Effector CD4-positive, alpha-beta T cell (primary cell): ENCODE data around the gene LBX2.
"Not testable (repeated sequence)": the region's sequence is repeated elsewhere in the genome, so short reads cannot be mapped to it uniquely, and the experiment has no call there.

Experiments used
- DNase-seq: peaks from one replicate; pipeline ENCODE4 v3.0.0-alpha.2; 2020

The LBX2 gene

DNA sequence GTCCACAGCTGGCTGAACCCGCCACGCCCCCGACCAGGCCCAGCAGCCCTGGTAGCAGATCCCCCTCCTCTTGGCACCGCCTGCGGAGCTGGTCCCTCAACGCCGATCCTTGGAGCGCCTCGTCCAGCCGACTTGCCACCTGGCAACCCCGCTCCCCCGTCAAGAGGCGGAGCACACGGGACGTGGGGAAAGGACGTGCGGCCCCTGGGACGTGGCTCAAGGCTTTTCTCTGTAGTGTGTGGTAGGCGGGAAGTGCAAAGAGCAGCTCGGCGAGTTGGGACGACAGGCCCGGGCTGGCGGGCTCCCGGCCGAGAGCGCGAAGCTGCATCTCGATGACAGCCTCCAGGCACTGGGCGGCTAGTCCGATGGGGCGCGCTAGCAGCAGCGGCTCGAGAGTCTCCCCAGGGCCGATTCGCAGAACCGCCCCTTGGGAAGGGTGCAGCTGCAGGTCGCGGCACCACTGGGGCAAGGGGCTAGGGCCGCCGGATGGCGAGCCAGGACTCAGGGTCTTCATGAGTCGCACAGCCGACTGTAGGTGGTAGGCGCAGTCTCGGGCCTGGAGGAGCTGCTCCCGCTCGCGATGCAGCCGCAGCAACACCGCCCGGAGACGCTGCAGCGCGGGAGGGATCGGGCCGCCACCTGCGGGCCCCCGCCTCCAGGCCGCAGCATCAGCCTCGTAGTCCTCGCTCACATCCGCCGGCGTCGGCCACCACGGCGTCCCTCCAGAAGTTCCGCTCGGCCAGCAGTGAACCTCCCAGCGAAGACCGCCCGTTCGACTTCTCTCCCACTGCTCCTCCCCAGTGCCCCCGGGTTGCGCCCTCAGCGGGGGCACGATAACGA is 17.2 kb downstream of the LBX2 start:
- DNase-seq, result peak; percentile 45

DNA sequence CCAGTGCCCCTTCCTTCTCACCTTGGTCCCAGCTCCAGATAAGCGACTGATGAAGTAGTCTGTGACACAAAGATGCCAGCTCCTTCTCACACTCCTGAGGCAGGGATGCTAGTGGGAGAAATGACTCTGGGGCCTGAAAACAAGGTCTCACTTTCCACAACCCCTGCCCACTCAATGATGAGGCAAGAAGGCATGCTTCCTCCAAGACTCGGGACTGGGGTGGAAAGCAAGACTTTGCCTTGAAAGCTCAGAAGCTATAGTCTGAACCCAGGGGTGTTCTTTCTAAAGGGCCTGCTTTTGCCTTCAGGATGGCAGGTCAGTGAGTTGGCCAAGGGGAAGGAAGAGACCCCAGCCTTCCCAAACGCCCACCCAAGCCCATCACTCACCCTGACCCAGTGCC is 18.0 kb downstream of the LBX2 start:
- DNase-seq, result no peak

DNA sequence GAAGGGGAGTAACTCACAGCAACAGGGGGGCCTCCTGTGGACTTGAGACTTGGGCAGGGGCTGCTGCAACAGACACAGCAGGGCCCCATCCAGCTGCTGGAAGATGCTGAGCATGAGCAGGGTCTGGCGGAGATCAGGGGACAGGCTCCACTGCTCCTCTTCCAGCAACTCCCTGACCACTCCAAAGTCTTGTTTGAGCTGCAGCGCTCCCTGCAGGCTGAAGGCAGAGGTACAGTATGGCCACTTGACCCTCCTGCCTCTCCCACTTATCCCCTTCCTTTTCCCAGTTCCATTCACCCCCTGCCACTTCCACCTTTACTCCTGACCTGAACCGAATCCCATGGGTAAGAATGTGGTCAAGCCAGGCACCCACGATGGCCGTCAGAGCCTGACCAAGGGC is 24.5 kb downstream of the LBX2 start:
- no peak for DNase-seq

DNA sequence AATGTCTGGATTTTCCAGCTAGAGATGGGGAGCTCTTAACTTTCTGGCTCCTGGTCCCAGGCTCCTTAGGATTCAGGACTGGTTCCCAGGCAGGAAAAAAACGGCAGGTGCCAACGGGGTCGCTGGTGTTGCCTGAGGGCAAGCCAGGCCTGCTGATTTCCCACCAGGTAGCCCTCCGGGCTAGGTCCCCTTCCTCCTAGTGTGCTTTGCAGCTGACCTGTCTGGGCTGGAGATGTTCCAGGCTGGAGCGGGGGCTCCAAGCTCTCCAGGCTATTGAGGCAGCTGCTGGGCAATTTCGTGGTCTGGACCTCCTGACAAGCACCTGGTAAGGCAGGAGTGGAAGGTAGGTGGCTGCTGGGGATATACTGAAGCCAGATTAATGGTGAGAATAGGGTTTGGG is 24.9 kb downstream of the LBX2 start:
- DNase-seq, result no peak

DNA sequence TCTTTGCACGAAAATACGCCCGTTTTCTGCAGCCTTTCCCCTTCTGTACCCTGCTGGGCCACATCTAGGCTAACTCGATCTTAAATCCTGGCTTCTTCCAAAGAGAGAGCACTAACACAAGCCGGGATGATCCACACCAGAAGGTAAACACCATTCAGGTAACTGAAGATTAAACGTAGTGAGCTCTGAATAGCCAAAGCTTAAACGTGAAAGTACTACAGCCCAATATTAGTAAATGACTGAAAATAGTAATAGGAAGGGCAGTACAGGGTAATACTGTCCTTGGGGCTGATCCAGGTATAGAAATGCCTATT is 26.5 kb downstream of the LBX2 start:
- no peak for DNase-seq

DNA sequence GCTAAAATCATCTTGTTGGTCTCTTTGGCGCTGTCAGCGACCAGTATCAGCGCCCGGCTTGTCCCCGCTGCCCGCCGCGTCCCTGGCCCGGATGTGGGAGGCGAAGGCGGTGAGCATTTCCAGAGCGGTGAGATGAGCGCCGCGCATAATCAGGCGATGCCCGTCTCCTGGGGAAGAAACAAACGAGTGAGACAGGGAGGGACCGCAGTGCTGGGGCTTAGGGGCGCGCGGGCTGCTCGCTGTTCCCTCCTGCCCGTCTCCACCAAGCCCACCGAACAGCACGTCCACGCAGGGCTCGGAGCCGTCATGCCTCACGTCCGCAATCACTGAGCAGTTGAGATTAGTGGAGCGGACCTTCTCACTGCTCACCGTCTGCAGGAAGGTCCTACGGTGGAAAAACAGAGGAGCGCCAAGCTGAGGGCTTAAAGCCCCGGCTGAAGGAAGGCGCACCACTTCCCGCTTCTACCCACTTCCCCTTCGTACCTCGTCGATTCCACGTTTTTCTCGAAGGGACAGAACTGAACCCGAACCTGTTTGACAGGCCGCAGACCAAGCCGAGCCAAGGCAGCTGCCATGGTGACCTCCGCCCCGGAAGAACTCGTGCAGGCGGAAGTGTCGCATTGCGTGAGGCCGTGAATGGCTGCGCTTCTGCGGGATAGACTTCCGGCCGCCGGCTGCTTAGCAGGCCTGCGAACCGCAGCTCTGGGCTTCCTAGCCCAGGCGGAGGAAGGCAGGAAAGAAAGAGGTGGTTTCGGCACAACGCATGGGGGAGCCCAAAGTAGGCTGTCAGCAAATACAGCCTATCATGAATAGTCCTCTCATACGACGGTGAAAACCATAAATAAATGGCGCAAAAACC is 27.1 kb downstream of the LBX2 start, which contains the start of gene MRPL53:
MRPL53 (minus strand) TSS at position 595 of the 859 bp plus-strand sequence; CDS start at position 575, 20 bp downstream.
- DNase-seq, result peak; percentile 99

DNA sequence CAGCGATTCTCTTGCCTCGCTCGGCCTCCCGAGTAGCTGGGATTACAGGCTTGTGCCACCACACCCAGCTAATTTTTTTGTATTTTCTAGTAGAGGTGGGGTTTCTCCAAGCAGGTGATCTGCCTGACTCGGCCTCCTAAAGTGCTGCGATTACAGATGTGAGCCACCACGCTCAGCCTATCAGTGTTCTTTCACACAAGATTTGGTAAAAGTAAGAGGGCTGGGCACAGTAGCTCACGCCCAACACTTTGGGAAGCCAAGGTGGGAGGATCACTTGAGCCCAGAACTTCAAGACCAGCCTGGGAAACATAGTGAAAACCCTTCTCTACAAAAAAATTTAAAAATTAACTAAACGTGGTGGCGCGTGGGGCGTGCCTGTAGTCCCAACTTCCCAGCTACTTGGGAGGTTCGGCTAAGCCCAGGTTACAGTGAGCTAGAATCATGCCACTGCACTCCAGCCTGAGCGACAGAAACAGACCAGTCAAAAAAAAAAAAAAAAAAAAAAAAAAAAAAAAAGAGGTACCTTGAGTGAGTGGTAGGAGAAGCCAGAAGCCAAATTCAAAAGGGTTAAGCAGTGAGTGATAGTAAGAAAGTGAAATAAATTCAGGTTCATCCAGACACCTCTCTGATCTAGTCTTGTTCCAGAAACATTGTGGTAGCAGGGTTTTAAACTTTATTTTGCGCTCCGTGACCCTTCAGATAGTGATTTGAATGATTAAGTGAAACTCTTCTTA is 27.9 kb downstream of the LBX2 start:
- no peak for DNase-seq

DNA sequence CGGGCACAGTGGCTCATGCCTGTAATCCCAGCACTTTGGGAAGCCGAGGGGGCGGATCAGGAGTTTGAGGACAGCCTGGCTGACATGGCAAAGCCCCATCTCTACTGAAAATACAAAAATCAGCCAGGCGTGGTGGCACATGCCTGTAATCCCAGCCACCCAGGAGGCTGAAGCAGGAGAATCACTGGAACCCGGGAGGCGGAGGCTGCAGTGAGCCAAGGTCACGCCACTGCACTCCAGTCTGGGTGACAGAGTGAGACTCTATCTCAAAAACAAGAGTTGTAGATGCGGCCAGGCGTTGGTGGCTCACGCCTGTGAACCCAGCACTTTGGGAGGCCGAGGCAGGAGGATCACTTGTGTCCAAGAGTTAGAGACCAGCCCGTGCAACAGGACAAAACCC is 28.7 kb downstream of the LBX2 start:
- not testable (repeated sequence) for DNase-seq

DNA sequence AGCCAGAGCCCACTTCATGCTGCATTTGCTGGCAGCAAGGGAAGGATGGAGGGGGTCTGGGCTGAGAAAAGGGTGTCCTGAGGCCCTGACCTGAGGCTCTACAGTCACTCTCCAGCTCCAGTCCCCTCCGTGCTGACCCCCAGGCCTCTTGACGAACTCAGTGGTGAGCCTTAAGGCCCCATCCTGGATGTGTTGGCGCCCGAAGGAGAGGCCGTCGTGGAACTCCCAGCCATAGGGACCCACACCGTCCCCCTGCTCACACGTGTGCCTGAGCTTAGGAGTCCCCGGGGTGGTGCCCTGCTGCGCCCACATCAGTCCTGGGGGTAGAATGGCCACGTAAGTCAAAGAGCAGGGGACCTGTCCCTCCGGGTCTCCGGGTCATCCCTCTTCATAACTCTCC is 35.0 kb downstream of the LBX2 start:
- no peak for DNase-seq

DNA sequence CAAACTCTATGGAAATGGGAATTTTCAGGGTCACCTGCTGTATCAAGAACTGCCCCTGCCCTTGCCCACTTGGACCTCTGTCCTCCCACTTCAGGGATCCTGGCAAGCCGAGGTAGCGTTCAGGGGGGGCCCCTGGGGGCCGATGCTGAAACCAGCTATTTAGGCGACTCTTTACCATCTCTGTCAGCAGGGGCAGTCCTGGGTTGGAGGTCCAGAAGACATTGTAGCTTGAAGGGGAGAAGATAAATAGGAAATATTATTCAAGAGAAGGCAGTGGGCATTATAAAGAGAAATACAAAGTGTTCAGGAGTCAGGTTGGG is 36.7 kb downstream of the LBX2 start:
- DNase-seq, result no peak

DNA sequence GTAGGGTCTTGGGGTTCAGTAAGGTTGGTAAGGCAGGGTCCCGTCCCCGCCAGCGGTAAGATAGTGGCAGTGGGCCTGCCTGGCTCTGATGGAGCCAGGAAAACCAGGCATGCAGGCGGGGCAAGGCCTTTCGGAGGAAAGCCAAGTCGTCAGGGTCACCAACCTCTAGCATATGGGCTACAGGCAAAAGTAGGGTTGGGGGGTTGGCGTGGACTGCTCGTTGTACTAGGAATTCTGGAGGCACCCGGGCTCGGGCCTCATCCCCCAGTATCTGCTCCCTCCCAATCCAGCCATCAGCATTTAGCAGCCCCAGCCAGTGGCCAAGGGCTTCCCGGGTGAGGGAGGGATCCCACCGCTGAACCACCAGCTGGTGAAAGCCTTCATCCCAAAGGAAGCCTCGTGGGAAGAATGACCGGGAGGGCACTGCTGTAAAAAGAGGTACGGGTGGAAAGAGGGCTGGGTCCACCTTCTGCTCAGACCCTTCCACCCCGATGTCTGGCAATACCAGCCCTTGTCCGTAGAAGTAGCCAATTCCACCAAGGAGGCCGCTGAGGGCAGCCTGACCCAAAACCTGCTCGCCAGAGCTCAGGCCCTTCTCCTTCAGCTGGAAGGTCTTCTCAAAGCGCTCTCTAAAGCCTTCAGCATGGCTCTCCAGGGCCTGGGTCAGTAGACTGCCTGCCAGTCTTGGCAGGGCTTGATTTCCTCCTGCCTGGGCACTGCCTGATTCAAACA is 37.2 kb downstream of the LBX2 start:
- no peak for DNase-seq

DNA sequence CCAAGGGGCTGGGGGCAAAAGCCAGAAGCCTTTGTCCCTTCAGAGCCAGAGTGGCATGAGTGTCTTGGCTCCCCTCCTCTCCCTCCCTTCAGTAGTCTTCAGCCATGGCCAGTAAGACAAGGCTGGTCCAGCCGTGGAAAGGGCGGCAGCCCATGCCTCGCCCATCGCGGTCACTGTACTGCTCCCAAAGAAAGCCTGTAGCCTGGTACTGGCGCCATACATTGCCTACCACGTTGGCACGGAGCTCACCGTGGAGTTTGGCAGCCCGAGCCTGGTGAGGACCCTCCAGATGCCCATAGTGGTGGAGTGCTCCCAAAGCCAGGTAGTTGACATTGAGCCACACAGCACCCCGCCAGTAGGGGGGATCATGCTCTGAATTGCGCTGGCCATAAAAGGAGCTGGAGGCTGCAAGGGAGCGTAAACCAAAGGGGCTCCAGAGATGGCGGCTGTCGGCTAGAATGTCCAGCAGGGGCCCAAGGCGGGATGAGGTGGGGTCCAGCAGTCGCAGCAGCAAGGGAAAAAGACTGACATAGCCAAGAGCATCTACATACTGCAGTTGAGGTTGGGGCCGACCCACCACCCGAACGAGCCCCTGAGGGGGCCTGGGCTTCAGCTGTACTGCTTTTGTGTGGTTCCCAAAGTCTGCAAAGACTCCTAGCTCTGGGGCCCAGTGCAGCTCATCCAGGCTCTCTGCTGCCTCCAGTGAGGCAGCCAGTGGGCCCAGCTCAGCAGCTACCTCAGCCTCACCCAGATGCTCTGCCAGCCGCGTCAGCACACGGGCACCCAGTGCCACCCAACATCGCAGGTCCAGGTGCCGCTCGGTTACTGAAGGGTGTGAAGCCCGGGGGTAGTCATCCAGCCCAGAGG is 38.0 kb downstream of the LBX2 start:
- no peak for DNase-seq

DNA sequence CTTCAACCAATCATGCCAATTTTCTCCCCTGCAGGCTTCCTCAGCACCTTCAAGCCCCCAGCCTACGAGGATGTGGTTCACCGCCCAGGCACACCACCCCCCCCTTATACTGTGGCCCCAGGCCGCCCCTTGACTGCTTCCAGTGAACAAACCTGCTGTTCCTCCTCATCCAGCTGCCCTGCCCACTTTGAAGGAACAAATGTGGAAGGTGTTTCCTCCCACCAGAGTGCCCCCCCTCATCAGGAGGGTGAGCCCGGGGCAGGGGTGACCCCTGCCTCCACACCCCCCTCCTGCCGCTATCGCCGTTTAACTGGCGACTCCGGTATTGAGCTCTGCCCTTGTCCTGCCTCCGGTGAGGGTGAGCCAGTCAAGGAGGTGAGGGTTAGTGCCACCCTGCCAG is 39.2 kb downstream of the LBX2 start:
- DNase-seq, result not testable (repeated sequence)

DNA sequence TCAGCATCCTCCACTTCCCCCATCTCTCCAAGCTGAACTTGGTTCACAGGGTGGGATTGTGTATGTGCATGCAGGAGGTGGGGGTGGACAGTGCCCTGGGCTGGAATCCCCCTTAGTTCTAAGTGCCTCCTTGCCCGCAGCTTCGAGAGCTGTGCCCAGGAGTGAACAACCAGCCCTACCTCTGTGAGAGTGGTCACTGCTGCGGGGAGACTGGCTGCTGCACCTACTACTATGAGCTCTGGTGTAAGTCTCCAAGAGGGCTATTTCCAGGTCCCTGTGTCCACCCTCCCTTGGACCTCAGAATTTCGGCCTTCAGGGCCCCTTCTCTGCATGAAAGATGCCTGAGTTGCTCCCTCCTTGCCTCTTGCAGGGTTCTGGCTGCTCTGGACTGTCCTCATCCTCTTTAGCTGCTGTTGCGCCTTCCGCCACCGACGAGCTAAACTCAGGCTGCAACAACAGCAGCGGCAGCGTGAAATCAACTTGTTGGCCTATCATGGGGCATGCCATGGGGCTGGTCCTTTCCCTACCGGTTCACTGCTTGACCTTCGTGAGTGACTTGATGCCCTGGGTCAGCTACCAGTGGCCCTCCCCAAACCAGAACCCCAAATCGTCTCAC is 39.8 kb downstream of the LBX2 start:
- not testable (repeated sequence) for DNase-seq

DNA sequence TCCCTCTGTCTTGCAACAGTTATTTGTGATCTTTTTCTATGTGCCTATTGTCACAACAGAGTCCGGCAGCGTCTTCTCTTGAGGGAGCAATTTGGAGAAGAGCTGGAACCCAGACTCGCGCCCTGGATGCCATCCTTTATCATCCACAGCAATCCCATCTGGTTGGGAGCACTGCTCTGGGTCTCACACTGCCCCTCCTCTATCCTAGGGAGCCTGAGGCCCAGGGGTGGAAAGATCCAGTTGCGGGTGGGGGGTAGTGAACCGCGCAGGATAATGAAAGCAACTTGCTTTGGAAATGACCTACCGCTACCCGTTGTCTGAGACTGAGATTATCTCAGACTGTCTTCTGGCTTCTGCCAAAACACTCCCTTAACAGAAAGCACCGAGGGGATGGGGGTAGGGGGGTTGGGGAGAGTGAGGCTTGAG is 40.5 kb downstream of the LBX2 start:
- DNase-seq, result no peak

DNA sequence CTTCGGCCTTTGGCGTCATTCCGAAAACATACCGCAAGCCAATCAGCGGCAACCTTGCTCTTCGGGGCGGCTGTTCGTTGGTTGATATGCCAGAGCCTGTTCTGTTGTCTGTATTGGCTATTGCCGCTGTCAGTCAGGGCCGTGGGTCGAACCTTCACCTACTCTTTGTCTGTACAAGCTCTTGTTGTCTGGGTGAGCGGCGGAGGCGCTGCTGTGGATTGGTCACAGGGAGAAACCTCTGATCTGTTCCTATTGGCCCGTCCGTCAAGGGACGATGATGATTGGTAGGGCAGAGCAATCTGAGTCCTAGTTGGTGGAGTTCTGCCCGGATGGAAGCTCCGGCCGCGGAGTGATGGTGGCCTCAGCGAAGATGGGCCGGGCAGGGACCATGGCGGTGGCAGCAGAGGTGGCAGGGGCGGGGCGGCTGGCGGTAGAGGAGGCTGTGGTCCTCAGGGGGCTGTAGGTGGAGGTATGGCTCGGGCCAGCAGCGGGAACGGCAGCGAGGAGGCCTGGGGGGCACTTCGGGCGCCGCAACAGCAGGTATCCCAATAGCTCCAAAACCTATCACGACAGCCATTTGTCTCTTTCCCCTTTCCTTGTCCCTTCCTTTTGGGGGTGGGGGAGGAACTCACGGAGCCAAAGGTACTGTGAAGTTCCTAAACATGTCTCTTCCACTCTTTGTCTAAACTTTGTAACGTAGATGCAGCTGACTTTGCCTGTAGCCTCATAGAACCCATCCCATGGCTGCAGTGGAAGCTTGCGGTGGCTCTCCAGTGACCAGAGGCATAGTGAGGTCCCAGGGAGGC is 41.1 kb downstream of the LBX2 start, which contains the start of gene WBP1:
WBP1 (plus strand) TSS at position 307 of the 806 bp plus-strand sequence; CDS start at position 472, 165 bp downstream.
- peak; percentile 99 for DNase-seq

DNA sequence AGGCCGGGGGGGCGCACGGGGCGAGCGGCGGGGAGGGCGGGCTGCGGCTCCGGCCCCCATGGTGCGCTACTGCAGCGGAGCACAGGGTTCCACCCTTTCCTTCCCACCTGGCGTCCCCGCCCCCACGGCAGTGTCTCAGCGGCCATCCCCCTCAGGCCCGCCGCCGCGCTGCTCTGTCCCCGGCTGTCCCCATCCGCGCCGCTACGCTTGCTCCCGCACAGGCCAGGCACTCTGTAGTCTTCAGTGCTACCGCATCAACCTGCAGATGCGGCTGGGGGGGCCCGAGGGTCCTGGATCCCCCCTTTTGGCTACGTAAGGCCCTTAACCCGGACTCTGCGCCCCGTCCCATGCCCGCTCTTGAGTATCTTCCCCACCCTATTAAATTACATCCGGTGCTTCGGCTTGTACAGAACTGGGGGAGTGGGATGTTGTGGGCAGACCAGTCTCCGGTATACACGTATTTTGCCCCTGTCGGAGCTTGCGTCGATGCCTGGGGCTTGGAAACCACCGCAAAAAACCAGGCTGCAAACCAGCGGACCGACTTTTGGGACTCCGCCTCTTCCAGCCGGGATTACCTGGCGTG is 41.8 kb downstream of the LBX2 start:
- peak; percentile 72 for DNase-seq

DNA sequence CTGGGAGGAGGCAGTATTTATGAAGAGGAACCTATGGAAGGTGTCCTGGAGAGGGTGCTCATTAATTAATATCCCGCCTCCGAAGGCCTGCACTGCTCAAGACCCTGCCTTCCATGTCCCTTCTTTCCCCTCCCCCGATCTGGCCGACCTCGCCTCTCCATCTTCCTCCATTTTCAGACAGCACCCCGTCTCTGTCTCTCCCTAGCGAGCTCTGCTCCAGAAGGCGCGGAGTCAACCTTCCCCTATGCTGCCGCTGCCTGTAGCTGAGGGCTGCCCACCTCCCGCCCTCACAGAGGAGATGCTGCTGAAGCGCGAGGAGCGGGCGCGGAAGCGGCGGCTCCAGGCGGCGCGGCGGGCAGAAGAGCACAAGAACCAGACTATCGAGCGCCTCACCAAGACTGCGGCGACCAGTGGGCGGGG is 42.3 kb downstream of the LBX2 start:
- DNase-seq, result no peak

DNA sequence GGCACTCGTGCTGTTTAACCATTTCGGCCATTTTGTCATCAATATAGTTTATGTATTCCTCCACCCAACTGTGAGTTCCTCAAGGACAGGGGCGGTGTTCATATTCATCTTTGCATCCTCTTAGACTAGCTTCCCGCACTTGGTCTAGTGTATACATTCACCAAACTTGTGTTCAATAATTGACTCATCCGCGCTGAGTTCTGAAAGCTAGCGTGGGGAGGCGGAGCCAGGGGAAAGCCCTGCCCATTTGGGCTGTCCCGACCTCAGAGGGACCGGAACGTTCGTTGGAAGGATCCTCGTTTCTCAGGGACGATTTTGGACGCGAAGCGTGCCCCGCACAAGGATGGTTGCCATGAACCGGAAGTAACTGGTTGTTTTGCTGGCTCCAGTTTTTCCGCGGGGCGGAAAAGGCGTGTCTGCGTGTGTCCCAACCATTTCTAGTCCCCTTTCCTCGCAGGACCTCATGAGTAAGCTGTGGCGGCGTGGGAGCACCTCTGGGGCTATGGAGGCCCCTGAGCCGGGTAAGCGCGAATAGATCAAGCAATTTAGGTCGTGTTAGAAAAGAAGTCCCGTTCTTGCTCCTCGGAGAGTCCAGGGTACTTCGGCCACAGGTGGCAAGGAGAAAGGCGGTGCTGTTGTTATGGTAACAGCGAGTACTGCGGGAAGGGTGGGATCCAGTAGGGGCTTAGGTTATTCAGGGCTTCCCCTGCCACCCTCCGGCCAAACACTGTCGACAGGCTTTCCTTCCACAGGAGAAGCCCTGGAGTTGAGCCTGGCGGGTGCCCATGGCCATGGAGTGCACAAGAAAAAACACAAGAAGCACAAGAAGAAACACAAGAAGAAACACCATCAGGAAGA is 44.5 kb downstream of the LBX2 start, which contains the start of gene INO80B:
INO80B (plus strand) TSS at position 434 of the 858 bp plus-strand sequence; CDS start at position 464, 30 bp downstream.
- peak; percentile 95 for DNase-seq
